AG09309 (cell line): ENCODE measurements around the gene MAOB.

Source experiments
- DNase-seq: peaks from one replicate; pipeline ENCODE4 v3.0.0-alpha.2; 2010; ENCODE audit warnings: low read depth
- H3K4me3 ChIP-seq: 2 replicates; pipeline ENCODE4 v1.5.1; 2011; ENCODE audit warnings: mild to moderate bottlenecking, low read depth, low read length, moderate library complexity; ENCODE audit not compliant: control insufficient read depth
- TF ChIP-seq, protein P1 (sequence below): IDR thresholded peaks from 2 replicates; pipeline ENCODE4 v1.5.1; 2011; ENCODE audit warnings: mild to moderate bottlenecking, low read depth, low read length, inconsistent platforms; ENCODE audit not compliant: insufficient read depth, control insufficient read depth; ENCODE audit errors: missing control alignments

MAOB gene

DNA sequence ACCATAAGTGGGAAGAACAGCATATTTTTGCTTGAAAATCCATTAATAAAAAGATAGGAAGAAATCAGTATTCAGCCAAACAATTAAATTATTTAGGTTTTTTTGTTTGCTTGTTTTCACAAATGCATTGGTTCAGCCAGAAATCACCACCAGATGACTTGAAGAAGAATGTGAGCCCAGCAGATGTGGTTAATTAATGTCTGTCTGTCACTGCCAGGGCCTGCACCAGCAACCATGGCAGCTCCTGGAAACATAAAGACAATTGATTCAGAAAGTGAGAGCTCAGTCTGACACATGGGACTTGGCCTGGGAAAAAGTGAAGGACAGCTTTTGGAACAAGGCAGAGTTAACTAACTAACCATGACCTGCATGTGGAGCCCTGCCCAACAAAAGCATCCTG, 74.0 kb downstream of the MAOB start:
- H3K4me3 ChIP-seq = no peak overlapping the region
- DNase-seq = no peak
- TF ChIP-seq, protein P1, sequence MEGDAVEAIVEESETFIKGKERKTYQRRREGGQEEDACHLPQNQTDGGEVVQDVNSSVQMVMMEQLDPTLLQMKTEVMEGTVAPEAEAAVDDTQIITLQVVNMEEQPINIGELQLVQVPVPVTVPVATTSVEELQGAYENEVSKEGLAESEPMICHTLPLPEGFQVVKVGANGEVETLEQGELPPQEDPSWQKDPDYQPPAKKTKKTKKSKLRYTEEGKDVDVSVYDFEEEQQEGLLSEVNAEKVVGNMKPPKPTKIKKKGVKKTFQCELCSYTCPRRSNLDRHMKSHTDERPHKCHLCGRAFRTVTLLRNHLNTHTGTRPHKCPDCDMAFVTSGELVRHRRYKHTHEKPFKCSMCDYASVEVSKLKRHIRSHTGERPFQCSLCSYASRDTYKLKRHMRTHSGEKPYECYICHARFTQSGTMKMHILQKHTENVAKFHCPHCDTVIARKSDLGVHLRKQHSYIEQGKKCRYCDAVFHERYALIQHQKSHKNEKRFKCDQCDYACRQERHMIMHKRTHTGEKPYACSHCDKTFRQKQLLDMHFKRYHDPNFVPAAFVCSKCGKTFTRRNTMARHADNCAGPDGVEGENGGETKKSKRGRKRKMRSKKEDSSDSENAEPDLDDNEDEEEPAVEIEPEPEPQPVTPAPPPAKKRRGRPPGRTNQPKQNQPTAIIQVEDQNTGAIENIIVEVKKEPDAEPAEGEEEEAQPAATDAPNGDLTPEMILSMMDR = no peak

DNA sequence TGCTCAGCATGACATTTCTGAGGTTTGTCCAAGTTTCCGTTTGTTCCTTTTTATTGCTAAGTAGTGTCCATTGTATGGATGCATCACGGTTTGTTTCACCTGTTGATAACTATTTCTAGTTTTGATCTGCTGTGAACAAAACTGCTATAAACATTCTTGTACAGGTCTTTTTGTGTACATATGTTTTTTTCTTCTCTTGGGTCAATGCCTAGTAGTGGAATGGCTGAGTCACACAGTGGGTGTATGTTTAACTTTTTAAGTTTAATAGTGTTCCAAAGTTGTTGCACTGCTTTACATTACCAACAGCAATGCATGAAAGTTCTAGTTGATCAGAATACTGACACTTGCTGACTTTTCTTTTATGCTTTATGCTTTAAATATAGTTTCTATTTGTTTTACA, 76.7 kb downstream of the MAOB start:
- no peak overlapping the region for H3K4me3 ChIP-seq
- TF ChIP-seq, protein P1 = no peak
- no peak for DNase-seq

DNA sequence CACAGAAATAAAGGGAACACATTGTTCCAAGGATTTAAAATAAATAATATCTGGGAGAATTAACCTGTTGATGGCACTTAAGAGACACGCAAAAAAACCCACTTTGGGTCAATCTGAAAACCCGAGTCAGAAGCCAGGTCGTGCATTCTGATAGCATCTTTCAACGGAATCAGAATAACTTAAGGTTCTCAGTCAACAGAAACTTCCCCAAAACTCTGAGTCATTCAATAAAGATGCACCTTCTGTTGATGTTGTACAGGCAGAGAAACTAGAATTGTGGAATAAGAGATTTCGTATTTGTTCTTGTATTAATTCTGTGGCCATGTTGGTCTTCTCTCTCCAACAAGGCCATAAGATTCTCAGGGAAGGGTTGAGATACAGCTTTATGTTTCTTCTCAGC, 78.2 kb downstream of the MAOB start:
- TF ChIP-seq, protein P1 = no peak
- no peak overlapping the region for H3K4me3 ChIP-seq
- no peak for DNase-seq

GRCh38 chrX:43785930-43786591, 96.2 kb downstream of the MAOB start:
- TF ChIP-seq, protein P1 = no peak
- no peak overlapping the region for H3K4me3 ChIP-seq
- no peak for DNase-seq

GRCh38 chrX:43758044-43758443, 124.2 kb downstream of the MAOB start:
- TF ChIP-seq, protein P1 = no peak
- no peak overlapping the region for H3K4me3 ChIP-seq
- no peak for DNase-seq

DNA sequence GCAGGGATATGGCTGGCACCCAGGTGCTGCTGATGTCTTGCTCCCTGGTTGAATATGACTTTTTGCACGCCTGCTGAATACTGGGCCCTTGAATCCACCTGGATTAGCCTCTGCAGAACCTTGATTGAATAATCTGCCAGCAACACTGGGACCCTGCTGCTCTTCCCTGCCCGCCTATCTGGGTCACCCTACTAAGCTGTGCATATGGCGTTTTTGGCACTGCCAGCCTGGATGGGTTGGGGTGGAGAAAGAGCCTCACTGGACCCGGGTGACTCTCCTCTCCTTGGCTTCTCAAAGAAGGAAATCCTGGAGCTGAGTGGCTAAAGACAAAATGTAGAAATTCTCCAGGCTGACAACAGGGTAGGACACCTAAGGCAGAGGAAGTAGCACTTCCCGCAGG, 126.2 kb downstream of the MAOB start:
- no peak for DNase-seq
- H3K4me3 ChIP-seq = no peak overlapping the region
- TF ChIP-seq, protein P1 = no peak
